IPS-NIHi7 (cell line): ENCODE measurements around the gene PRKG2.
"Not testable (repeated sequence)": the region's sequence is repeated elsewhere in the genome, so short reads cannot be mapped to it uniquely, and the experiment has no call there.

Experiments used
- DNase-seq: peaks from one replicate; pipeline ENCODE4 v3.0.0; 2012; ENCODE audit warnings: mixed read lengths; ENCODE audit errors: extremely low spot score

The PRKG2 gene

GRCh38 chr4:81162752-81163458 is 52.1 kb downstream of the PRKG2 start:
- no peak for DNase-seq

GRCh38 chr4:81153714-81154323 is 61.2 kb downstream of the PRKG2 start:
- DNase-seq = not testable (repeated sequence)

- DNase-seq = no peak
Measured at GRCh38 chr4:81152839-81153713, 61.9 kb downstream of the PRKG2 start.

GRCh38 chr4:81149976-81150375 is 65.0 kb downstream of the PRKG2 start:
- DNase-seq = no peak

GRCh38 chr4:81148576-81148975 is 66.4 kb downstream of the PRKG2 start:
- DNase-seq = no peak

GRCh38 chr4:81146466-81146865 is 68.6 kb downstream of the PRKG2 start:
- no peak for DNase-seq

GRCh38 chr4:81143183-81143582 is 71.8 kb downstream of the PRKG2 start:
- DNase-seq = no peak

- DNase-seq = no peak
Measured at GRCh38 chr4:81142744-81143143, 72.3 kb downstream of the PRKG2 start.

- DNase-seq = no peak
Measured at GRCh38 chr4:81137894-81138293, 77.1 kb downstream of the PRKG2 start.

- DNase-seq = no peak
Measured at GRCh38 chr4:81137446-81137845, 77.6 kb downstream of the PRKG2 start.

GRCh38 chr4:81136161-81136905 is 78.7 kb downstream of the PRKG2 start:
- no peak for DNase-seq

GRCh38 chr4:81135501-81135900 is 79.5 kb downstream of the PRKG2 start:
- no peak for DNase-seq

- DNase-seq = no peak
Measured at GRCh38 chr4:81131563-81131962, 83.5 kb downstream of the PRKG2 start.

- DNase-seq = no peak
Measured at GRCh38 chr4:81131066-81131465, 84.0 kb downstream of the PRKG2 start.

GRCh38 chr4:81130569-81130968 is 84.5 kb downstream of the PRKG2 start:
- DNase-seq = no peak

- DNase-seq = no peak
Measured at GRCh38 chr4:81120055-81120454, 95.0 kb downstream of the PRKG2 start.

- no peak for DNase-seq
Measured at GRCh38 chr4:81118086-81118485, 96.9 kb downstream of the PRKG2 start.

GRCh38 chr4:81116566-81116965 is 98.5 kb downstream of the PRKG2 start:
- no peak for DNase-seq

GRCh38 chr4:81113024-81113423 is 102.0 kb downstream of the PRKG2 start:
- no peak for DNase-seq

GRCh38 chr4:81109356-81109755 is 105.7 kb downstream of the PRKG2 start:
- no peak for DNase-seq

- DNase-seq = no peak
Measured at GRCh38 chr4:81106150-81106549, 108.9 kb downstream of the PRKG2 start.

- DNase-seq = no peak
Measured at GRCh38 chr4:81102107-81102506, 112.9 kb downstream of the PRKG2 start.
